KOPT-K1 (cell line): ENCODE measurements around the gene CTDSPL.

Experiments used
- H3K27ac ChIP-seq: fragments of 200-600 bp; sonication (generic); 2 replicates; pipeline ENCODE4 v1.5.1; 2016; ENCODE audit warnings: antibody characterized with exemption, mild to moderate bottlenecking, low read depth, low read length; ENCODE audit not compliant: poor library complexity, severe bottlenecking
- H3K36me3 ChIP-seq: fragments of 200-600 bp; sonication (generic); 2 replicates; pipeline ENCODE4 v1.5.1; 2017; ENCODE audit warnings: antibody characterized with exemption, mild to moderate bottlenecking, low read length, moderate library complexity; ENCODE audit not compliant: insufficient read depth
- H3K9me3 ChIP-seq: fragments of 200-600 bp; sonication (generic); 2 replicates; pipeline ENCODE4 v1.5.1; 2017; ENCODE audit warnings: antibody characterized with exemption, low read length, mild to moderate bottlenecking; ENCODE audit not compliant: insufficient read depth, poor library complexity, severe bottlenecking

CTDSPL gene

GRCh38 chr3:37909067-37909911 is 47.6 kb downstream of the CTDSPL start:
- H3K9me3 ChIP-seq, result no peaks in the 10 kb centered on the region
- no peak overlapping the region for H3K27ac ChIP-seq
- no peaks in the 10 kb centered on the region for H3K36me3 ChIP-seq

- Histone ChIP-seq H3K36me3 (no peaks in the 10 kb centered on the region), H3K9me3 (no peaks in the 10 kb centered on the region), H3K27ac (no peak overlapping the region)
Measured at GRCh38 chr3:37910671-37911400, 49.2 kb downstream of the CTDSPL start.

DNA sequence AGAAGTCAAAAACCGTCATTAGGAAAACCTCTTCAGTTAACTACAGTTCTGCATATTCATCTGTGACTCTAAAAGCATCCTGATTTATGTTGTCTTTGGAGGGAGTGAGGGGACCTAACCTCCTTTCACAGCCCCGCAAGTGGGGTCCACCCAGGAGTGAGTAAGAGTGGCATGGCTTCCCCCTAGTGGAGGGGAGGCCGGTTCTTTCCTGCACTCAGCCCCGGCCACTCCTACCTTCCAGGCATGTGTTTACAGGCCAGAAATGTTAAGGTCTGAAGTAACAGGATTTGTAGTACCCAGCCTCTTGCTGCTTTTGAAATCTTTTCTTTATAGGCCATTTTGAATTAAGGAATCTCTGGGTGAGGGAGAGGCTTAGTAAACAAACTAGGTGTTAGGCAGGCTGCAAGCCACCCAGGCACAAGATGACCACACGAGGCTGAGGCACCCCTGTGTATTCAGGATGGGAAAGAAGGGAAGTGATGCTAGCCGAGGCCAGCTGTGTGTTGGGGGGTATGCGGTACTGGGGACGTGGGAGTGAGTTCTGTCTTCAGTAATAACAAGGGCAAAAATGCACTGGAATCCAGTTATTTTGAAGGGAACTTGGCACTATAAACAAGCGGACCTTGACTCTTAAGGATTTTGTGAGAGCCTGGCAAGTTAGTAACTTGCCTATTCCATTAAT is 50.5 kb downstream of the CTDSPL start:
- Histone ChIP-seq H3K36me3 (no peaks in the 10 kb centered on the region), H3K27ac (no peak overlapping the region), H3K9me3 (no peaks in the 10 kb centered on the region)

GRCh38 chr3:37913522-37913921 is 51.8 kb downstream of the CTDSPL start:
- no peaks in the 10 kb centered on the region for H3K36me3 ChIP-seq
- no peaks in the 10 kb centered on the region for H3K9me3 ChIP-seq
- no peak overlapping the region for H3K27ac ChIP-seq

DNA sequence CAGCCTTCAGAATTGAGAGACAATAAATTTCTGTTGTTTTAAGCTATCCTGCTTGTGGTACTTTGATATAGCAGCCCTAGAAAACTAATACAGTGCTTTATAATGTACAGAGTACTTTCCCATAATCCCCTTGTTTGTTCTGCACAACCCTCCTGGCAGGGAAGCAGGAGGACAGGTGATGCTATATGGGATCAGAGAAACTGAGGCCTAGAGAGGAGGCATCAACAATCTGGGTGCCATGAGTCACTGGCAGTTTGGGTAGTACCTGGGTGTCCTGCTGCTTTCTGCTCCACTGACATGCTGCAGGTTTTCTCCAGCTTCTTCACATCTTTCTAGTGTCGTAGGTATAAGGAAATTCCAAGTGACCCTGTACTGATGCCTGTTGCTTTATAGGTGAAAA is 55.0 kb downstream of the CTDSPL start:
- Histone ChIP-seq H3K9me3 (no peaks in the 10 kb centered on the region), H3K27ac (no peak overlapping the region), H3K36me3 (no peaks in the 10 kb centered on the region)

GRCh38 chr3:37918627-37919026 is 56.9 kb downstream of the CTDSPL start:
- Histone ChIP-seq H3K9me3 (no peaks in the 10 kb centered on the region), H3K36me3 (no peaks in the 10 kb centered on the region), H3K27ac (no peak overlapping the region)

DNA sequence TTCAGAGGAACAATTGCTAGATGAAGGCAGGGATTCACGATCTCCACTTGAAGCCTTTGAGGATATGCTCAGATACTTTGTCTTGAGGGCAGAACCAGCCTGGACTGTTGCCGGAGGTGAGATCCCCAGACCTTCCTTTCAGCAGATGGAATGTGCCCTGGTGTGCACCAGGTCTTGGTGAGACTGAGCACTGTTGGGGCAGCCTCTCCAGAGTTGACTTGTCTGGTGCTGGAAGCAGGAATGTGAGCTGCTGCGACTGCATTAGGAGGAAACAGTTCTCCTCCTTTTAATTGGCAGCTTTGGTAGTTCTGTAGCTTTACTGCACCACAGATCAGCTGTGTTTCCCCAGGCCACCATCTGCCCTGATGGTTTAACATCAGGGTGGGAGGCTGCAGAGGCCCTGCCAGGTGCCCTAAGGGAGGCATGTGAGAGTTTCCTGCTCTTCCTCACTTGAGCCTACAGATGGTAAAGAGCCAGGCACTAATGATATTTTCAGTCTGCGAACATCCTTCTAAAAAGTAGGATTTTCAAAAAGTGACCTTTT is 58.5 kb downstream of the CTDSPL start:
- Histone ChIP-seq H3K27ac (peak overlapping the region; percentile 29), H3K9me3 (no peaks in the 10 kb centered on the region), H3K36me3 (no peaks in the 10 kb centered on the region)

DNA sequence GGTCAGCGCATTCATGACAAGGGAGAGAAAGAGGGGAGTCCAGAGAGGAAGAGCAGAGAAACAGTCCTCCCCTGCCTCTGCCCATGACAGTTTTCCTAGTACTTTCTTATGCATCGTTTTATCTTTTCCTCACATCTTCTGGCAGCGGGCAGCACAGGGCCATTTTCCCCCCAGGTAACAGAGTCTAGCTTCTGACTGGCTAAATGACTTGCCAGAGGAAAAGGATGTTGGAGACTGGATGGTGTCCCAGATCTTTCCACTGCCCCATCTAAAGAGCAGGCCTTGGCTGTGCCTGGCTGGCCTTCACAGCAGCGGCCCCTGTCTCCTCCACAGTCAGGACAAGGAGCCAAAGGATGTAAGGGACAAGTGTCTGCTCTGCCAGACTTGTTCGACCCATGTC is 59.3 kb downstream of the CTDSPL start:
- Histone ChIP-seq H3K36me3 (no peaks in the 10 kb centered on the region), H3K27ac (peak overlapping the region; percentile 29), H3K9me3 (no peaks in the 10 kb centered on the region)

GRCh38 chr3:37922721-37923568 is 61.3 kb downstream of the CTDSPL start:
- Histone ChIP-seq H3K27ac (peak overlapping the region; percentile 74), H3K36me3 (no peaks in the 10 kb centered on the region), H3K9me3 (no peaks in the 10 kb centered on the region)

DNA sequence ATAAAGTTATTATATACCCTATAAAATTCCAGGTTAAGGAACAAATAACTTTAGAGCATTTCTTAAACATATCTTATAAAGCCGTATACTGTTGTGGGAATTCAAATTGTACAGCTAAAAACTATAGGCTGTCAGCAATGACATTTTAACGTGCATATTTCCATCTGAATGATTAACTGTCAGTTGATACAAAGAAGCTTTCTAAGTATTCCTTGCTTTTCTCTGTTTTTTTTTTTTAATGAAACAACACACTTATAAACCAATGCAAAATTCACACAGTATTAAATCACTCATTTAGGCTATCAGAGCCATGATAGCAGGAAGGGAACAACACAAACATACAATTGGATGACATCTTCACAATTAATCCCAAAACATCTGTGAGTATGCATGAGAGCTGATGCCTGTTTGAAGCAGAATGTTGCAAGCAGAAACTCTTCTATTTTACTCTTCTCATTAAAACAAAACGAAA is 61.9 kb downstream of the CTDSPL start:
- H3K27ac ChIP-seq, result peak overlapping the region; percentile 74
- H3K36me3 ChIP-seq, result no peaks in the 10 kb centered on the region
- H3K9me3 ChIP-seq, result peaks cover under 1% of the 10 kb centered on the region

- Histone ChIP-seq H3K9me3 (peaks cover 8% of the 10 kb centered on the region), H3K27ac (no peak overlapping the region), H3K36me3 (no peaks in the 10 kb centered on the region)
Measured at GRCh38 chr3:37924453-37924852, 62.8 kb downstream of the CTDSPL start.

DNA sequence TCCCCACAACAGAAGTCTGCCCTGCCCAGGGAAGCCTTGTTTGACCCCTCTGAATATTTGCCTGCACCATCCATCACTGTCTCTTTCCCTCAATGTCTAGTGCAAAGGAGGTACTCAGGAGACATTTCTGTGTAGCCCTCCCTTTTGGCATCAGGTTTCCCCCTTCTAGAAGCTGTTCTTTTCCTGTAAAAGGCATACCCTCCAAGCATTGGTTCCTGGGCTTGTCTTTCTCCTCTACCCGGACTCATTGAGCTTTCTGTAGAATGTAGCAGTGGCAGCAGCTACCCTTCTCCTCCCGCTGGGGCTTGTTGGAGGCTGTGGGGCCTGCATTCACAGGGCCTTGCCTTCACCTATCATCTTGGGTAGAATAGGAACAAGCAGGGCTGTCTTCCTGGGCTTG is 63.5 kb downstream of the CTDSPL start:
- no peak overlapping the region for H3K27ac ChIP-seq
- peaks cover 8% of the 10 kb centered on the region for H3K9me3 ChIP-seq
- no peaks in the 10 kb centered on the region for H3K36me3 ChIP-seq

DNA sequence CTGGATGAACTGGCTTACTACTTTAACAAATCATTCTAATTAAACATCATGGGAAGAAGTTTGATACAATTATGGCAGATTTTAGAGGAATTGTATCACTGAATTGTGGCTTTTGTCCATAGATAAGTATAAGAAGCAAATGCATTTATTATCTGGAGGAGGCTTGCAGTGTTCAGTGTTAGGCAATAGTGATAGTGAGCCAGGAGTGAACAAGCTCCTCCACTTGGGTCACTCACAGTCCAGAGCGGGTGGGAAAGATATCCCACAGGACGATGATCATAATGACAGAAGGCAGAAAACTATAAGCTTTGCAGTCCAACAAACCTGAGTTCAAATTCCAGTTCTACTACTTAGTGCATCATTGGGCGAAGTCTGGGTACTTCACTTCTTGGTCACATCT is 64.9 kb downstream of the CTDSPL start:
- H3K9me3 ChIP-seq, result peaks cover 8% of the 10 kb centered on the region
- H3K36me3 ChIP-seq, result no peaks in the 10 kb centered on the region
- H3K27ac ChIP-seq, result no peak overlapping the region

- Histone ChIP-seq H3K9me3 (peaks cover 8% of the 10 kb centered on the region), H3K36me3 (no peaks in the 10 kb centered on the region), H3K27ac (no peak overlapping the region)
Measured at GRCh38 chr3:37930495-37930894, 68.8 kb downstream of the CTDSPL start.
